Esophagus muscularis mucosa (tissue), 4 donors: ENCODE results near the gene PTPA. TPM values are rescaled to one million over a fixed set of nuclear protein-coding genes. Genes with fewer than 3 reads are reported as not detected.

Source experiments
- DNase-seq: peaks from one replicate; pipeline ENCODE4 v3.0.0-alpha.2; 2017; ENCODE audit errors: extremely low spot score
- H3K27ac ChIP-seq, 4 donors: fragments of 200-600 bp; sonication (generic); replicated peaks in 1 of 4; 1 replicate in 3 of 4; 2 replicates in 1 of 4; pipeline ENCODE4 v1.5.1; 2016 to 2019; ENCODE audit warnings: mild to moderate bottlenecking in 1 of 4
- H3K27me3 ChIP-seq, 4 donors: fragments of 200-600 bp; sonication (generic); one replicate each; pipeline versions ENCODE4 v1.5.1 to v1.6.0; 2016 to 2019
- H3K36me3 ChIP-seq, 4 donors: fragments of 200-600 bp; sonication (generic); one replicate each; pipeline ENCODE4 v1.5.1; 2016 to 2019
- H3K4me1 ChIP-seq, 4 donors: fragments of 200-600 bp; sonication (generic); one replicate each; pipeline ENCODE4 v1.5.1; 2016 to 2019
- H3K4me3 ChIP-seq, 4 donors: fragments of 200-600 bp; sonication (generic); 1 replicate in 2 of 4; 2 replicates in 2 of 4; pipeline ENCODE4 v1.5.1; 2016 to 2019; ENCODE audit warnings: mild to moderate bottlenecking in 4 of 4, moderate library complexity in 1 of 4
- H3K9me3 ChIP-seq, 4 donors: fragments of 200-600 bp; sonication (generic); 1 replicate in 3 of 4; 2 replicates in 1 of 4; pipeline ENCODE4 v1.5.1; 2016 to 2019
- CTCF ChIP-seq, 3 experiments: fragments of 200-600 bp in 2 of 3; fragments of 450-650 bp in 1 of 3; sonication (generic) in 2 of 3; IDR thresholded peaks; one replicate each; pipeline ENCODE4 v1.5.1; 2017 to 2019; ENCODE audit warnings: antibody characterized with exemption in 3 of 3, mild to moderate bottlenecking in 2 of 3, moderate library complexity in 1 of 3
- EP300 ChIP-seq: sonication (generic); formaldehyde crosslinking; IDR thresholded peaks from one replicate; pipeline ENCODE4 v1.6.1; 2017; ENCODE audit warnings: antibody characterized with exemption
- POLR2A ChIP-seq: fragments of 450-650 bp; IDR thresholded peaks from one replicate; pipeline ENCODE4 v1.6.1; 2017; ENCODE audit warnings: antibody characterized with exemption, moderate library complexity, mild to moderate bottlenecking, low read depth
- POLR2AphosphoS5 ChIP-seq, 2 donors: sonication (generic); formaldehyde crosslinking; IDR thresholded peaks; one replicate each; pipeline ENCODE4 v1.6.1; 2017; ENCODE audit warnings: antibody characterized with exemption in 2 of 2
- WGBS: methylation state at CpG from one replicate; pipeline ENCODE4 v1.1.5; 2018; 5-methylcytosine and 5-hydroxymethylcytosine counted together
- intact Hi-C: fragments of 100-400 bp; cut with DNase I; formaldehyde crosslinking; loops from one replicate; pipeline ENCODE4 v1.15.1; 2023
- total RNA-seq, 4 donors: library from RNA; depleted of rRNA; stranded (reverse); fragments of >200 nt; gene quantifications; one replicate each; pipeline versions ENCODE4 v1.1.0 to v1.2.1, GENCODE V29; 2016

PTPA gene
- total RNA-seq, 4 donors from 2014 or later: 57.7 to 91.9 (median 77.4) TPM

DNA sequence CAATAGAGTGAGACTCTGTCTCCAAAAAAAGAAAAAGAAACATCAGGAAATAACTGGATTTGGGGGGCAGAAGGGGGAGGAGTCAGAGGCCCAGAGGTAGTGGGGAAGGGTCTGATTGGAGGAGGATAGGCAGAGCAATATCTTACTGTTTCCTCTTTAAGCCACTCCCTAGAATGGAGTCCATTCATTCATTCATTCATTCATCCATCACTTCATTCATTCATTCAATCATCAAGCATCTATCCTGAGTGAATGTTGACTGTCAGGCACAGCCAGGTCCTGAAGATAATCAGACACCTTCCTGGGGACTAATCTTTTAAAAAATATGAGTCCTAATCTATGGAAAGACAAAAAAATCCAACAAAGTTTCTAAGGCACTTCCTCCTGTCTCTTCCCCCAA, 54.0 kb downstream of the PTPA start:
- Histone ChIP-seq H3K36me3 (no peaks in the 10 kb centered on the region), H3K4me1 (peaks cover 25 to 47% (median 46%) of the 10 kb centered on the region in 4 donors), H3K9me3 (no peaks in the 10 kb centered on the region), H3K27ac (peak overlapping the region; percentile 69 to 73 (median 71)), H3K27me3 (no peaks in the 10 kb centered on the region), H3K4me3 (no peak overlapping the region)
- intact Hi-C loops: no loop called here
- TF ChIP-seq POLR2AphosphoS5 (IDR thresholded peaks at IDR 0.05) (no peak), POLR2A (no peak), CTCF (IDR thresholded peaks at IDR 0.05) (no peak), EP300 (no peak)
- no peak for DNase-seq

- intact Hi-C loops: no loop called here
- peak overlapping the region; percentile 78 to 87 (median 83) for H3K27ac ChIP-seq
- no peak for TF ChIP-seq POLR2A
- TF ChIP-seq POLR2AphosphoS5 (IDR thresholded peaks at IDR 0.05): peak; percentile 70 to 84
- no peaks in the 10 kb centered on the region for H3K36me3 ChIP-seq
- H3K27me3 ChIP-seq: no peaks in the 10 kb centered on the region
- DNase-seq: peak; percentile 95
- H3K4me3 ChIP-seq: peak overlapping the region; percentile 36 to 51 (median 40)
- peaks cover 25 to 47% (median 47%) of the 10 kb centered on the region in 4 donors for H3K4me1 ChIP-seq
- no peaks in the 10 kb centered on the region for H3K9me3 ChIP-seq
- 21% methylated on average over 15 of the region's 18 CpGs for WGBS
Measured at GRCh38 chr9:129166623-129167557, 55.7 kb downstream of the PTPA start.

GRCh38 chr9:129170229-129170628, 59.0 kb downstream of the PTPA start:
- intact Hi-C loops: no loop called here
- no peak for DNase-seq
- WGBS: 60% methylated on average over 6 of the region's 6 CpGs
- Histone ChIP-seq H3K36me3 (no peaks in the 10 kb centered on the region), H3K4me1 (peaks cover 35 to 55% (median 52%) of the 10 kb centered on the region in 4 donors), H3K9me3 (no peaks in the 10 kb centered on the region), H3K27me3 (no peaks in the 10 kb centered on the region), H3K27ac (no peak overlapping the region), H3K4me3 (no peak overlapping the region)
- TF ChIP-seq POLR2A: no peak
- TF ChIP-seq EP300: no peak
- no peak for TF ChIP-seq CTCF (IDR thresholded peaks at IDR 0.05)
- TF ChIP-seq POLR2AphosphoS5 (IDR thresholded peaks at IDR 0.05): no peak

- intact Hi-C loops: no loop called here
- TF ChIP-seq EP300: no peak
- no peak for TF ChIP-seq CTCF (IDR thresholded peaks at IDR 0.05)
- no peak for TF ChIP-seq POLR2A
- no peak for TF ChIP-seq POLR2AphosphoS5 (IDR thresholded peaks at IDR 0.05)
- H3K9me3 ChIP-seq: no peaks in the 10 kb centered on the region
Measured at GRCh38 chr9:129171993-129172751, 61.0 kb downstream of the PTPA start.

DNA sequence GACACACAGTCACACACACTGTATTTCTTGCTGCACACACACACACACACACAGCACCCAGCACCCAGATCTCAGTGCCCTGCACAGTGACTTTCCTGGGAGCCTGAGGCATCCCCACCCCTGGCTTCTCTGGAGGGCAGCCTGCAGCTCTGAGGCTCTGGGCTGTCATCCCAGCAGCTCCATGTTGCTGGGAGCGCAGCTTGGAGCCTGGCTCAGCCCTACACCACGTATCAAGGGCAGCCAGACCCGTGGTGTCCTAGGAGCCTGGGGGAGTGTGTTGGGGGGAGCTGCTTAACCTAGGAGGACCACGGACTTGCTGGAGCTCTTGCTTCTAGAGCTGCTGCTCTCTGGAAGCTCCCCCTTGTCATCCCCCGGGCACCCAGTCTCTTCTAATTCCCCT, 61.6 kb downstream of the PTPA start:
- Histone ChIP-seq H3K4me1 (peaks cover 25 to 44% (median 38%) of the 10 kb centered on the region in 4 donors), H3K36me3 (peaks cover 0 to 5% (median 0%) of the 10 kb centered on the region in 4 donors), H3K27ac (peak overlapping the region in 3 of 4 donors; percentile 91 to 97 (median 92)), H3K4me3 (no peak overlapping the region), H3K27me3 (no peaks in the 10 kb centered on the region), H3K9me3 (no peaks in the 10 kb centered on the region)
- 41% methylated on average over 5 of the region's 5 CpGs for WGBS
- intact Hi-C loops: no loop called here
- TF ChIP-seq POLR2A (no peak), POLR2AphosphoS5 (IDR thresholded peaks at IDR 0.05) (no peak), EP300 (no peak), CTCF (IDR thresholded peaks at IDR 0.05) (no peak)
- no peak for DNase-seq

More at GRCh38 chr9:129171993-129172751, 61.0 kb downstream of the PTPA start:
- no peak overlapping the region for H3K4me3 ChIP-seq
- 73% methylated on average over 7 of the region's 7 CpGs for WGBS
- no peak for DNase-seq
- peaks cover 31 to 50% (median 44%) of the 10 kb centered on the region in 4 donors for H3K4me1 ChIP-seq
- H3K36me3 ChIP-seq: peaks cover 0 to 5% (median 0%) of the 10 kb centered on the region in 4 donors
- no peak overlapping the region for H3K27ac ChIP-seq
- no peaks in the 10 kb centered on the region for H3K27me3 ChIP-seq
